ENCODE measurements around the gene CCDC71L. TPM values are rescaled to one million over a fixed set of nuclear protein-coding genes. Genes with fewer than 3 reads are reported as not detected.

CCDC71L gene
- polyA plus RNA-seq, 1 of the 3 experiments (the other 2 are of a cell fraction), result 30.0 TPM

- peaks cover 4% of the 10 kb centered on the region; the same call in 1 of the 2 replicates for H3K9me3 ChIP-seq
- no peaks in the 10 kb centered on the region for H3K27me3 ChIP-seq (ENCODE audit: insufficient read depth)
- H2AFZ ChIP-seq (ENCODE audit: low read depth), result peak overlapping the region; percentile 21; the same call in 1 of the 2 replicates
- ChIA-PET CTCF (interaction anchor here (0.6 to 5.2 kb wide), 58 partner anchors 8 to 508 kb away, joined by 3 to 54 read pairs (median 4); partner anchors contain the start of gene NAMPT), POLR2A (interaction anchor here (0.9 to 1.0 kb wide), 2 partner anchors 91 to 375 kb away, joined by 3 to 4 read pairs; partner anchors contain the start of gene NAMPT)
- H3K9ac ChIP-seq, result peak overlapping the region; percentile 89
- peak overlapping the region; percentile 71 to 100 for H3K4me3 ChIP-seq (ENCODE audit: low read depth in 2 of 2, low read length in 1 of 2)
- peak overlapping the region; percentile 86 to 98 for H3K27ac ChIP-seq (ENCODE audit: low read depth in 2 of 2, low read length in 1 of 2)
- peak; percentile 94 for DNase-seq
- H3K4me2 ChIP-seq, result peak overlapping the region; percentile 86
- no peaks in the 10 kb centered on the region for H3K9me2 ChIP-seq
- peaks cover 18 to 30% of the 10 kb centered on the region in 2 experiments for H3K36me3 ChIP-seq (replicated peaks in 1 of 2; ENCODE audit: control insufficient read depth in 1 of 2, insufficient read depth in 2 of 2, low read length in 1 of 2)
- H3F3A ChIP-seq (replicated peaks; ENCODE audit: insufficient read depth), result peaks cover 43% of the 10 kb centered on the region
- no peak for TF ChIP-seq FOSL2 (IDR thresholded peaks at IDR 0.05; ENCODE audit: borderline replicate concordance, low read depth)
- TF ChIP-seq, protein P1, sequence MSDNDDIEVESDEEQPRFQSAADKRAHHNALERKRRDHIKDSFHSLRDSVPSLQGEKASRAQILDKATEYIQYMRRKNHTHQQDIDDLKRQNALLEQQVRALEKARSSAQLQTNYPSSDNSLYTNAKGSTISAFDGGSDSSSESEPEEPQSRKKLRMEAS (IDR thresholded peaks at IDR 0.05; ENCODE audit: low read depth), result peak; percentile 10; the same call in 1 of the 2 replicates
- TF ChIP-seq TAF1 (IDR thresholded peaks at IDR 0.05; ENCODE audit: borderline replicate concordance, low read depth, low read length), result peak; percentile 52; the same call in 1 of the 2 replicates
- TF ChIP-seq, protein P2, sequence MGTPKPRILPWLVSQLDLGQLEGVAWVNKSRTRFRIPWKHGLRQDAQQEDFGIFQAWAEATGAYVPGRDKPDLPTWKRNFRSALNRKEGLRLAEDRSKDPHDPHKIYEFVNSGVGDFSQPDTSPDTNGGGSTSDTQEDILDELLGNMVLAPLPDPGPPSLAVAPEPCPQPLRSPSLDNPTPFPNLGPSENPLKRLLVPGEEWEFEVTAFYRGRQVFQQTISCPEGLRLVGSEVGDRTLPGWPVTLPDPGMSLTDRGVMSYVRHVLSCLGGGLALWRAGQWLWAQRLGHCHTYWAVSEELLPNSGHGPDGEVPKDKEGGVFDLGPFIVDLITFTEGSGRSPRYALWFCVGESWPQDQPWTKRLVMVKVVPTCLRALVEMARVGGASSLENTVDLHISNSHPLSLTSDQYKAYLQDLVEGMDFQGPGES (IDR thresholded peaks at IDR 0.05; ENCODE audit: low read depth, low read length), result no peak
- TF ChIP-seq RAD21 (IDR thresholded peaks at IDR 0.05; ENCODE audit: low read length), result peak; percentile 63
- TF ChIP-seq TCF12 (IDR thresholded peaks at IDR 0.05), result no peak
- peak; percentile 14 for TF ChIP-seq CHD2 (IDR thresholded peaks at IDR 0.05; ENCODE audit: low read length, partially characterized antibody)
- peak; percentile 88 for TF ChIP-seq CTCF (IDR thresholded peaks at IDR 0.05)
- TF ChIP-seq, protein P3, sequence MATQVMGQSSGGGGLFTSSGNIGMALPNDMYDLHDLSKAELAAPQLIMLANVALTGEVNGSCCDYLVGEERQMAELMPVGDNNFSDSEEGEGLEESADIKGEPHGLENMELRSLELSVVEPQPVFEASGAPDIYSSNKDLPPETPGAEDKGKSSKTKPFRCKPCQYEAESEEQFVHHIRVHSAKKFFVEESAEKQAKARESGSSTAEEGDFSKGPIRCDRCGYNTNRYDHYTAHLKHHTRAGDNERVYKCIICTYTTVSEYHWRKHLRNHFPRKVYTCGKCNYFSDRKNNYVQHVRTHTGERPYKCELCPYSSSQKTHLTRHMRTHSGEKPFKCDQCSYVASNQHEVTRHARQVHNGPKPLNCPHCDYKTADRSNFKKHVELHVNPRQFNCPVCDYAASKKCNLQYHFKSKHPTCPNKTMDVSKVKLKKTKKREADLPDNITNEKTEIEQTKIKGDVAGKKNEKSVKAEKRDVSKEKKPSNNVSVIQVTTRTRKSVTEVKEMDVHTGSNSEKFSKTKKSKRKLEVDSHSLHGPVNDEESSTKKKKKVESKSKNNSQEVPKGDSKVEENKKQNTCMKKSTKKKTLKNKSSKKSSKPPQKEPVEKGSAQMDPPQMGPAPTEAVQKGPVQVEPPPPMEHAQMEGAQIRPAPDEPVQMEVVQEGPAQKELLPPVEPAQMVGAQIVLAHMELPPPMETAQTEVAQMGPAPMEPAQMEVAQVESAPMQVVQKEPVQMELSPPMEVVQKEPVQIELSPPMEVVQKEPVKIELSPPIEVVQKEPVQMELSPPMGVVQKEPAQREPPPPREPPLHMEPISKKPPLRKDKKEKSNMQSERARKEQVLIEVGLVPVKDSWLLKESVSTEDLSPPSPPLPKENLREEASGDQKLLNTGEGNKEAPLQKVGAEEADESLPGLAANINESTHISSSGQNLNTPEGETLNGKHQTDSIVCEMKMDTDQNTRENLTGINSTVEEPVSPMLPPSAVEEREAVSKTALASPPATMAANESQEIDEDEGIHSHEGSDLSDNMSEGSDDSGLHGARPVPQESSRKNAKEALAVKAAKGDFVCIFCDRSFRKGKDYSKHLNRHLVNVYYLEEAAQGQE (IDR thresholded peaks at IDR 0.05; ENCODE audit: low read depth, low read length), result peak; percentile 38; the same call in 1 of the 2 replicates
- TF ChIP-seq NFIC (IDR thresholded peaks at IDR 0.05; ENCODE audit: borderline replicate concordance), result no peak
- TF ChIP-seq SIN3A (IDR thresholded peaks at IDR 0.05; ENCODE audit: borderline replicate concordance, low read depth, low read length), result peak; percentile 87
- TF ChIP-seq MEF2A (IDR thresholded peaks at IDR 0.05; ENCODE audit: borderline replicate concordance, low read depth), result no peak
- no peak for TF ChIP-seq ZBTB33 (IDR thresholded peaks at IDR 0.05; ENCODE audit: borderline replicate concordance, low read depth)
- TF ChIP-seq SMC3 (IDR thresholded peaks at IDR 0.05; ENCODE audit: low read depth, low read length), result peak; percentile 69
- 0 out of 2 replicates have a peak, but pooled peaks have one; percentile 20 for TF ChIP-seq USF1 (IDR thresholded peaks at IDR 0.05; ENCODE audit: borderline replicate concordance, low read depth)
- TF ChIP-seq EP300 (IDR thresholded peaks at IDR 0.05; ENCODE audit: borderline replicate concordance in 1 of 2, low read depth in 1 of 2, low read length in 1 of 2), result peak in 1 of 2 experiments; percentile 5; a peak in 1 of 4 replicates
- TF ChIP-seq POLR2AphosphoS5 (IDR thresholded peaks at IDR 0.05; ENCODE audit: low read depth, low read length), result peak; percentile 58; the same call in 1 of the 2 replicates
- no peak; the same call in 1 of the 2 replicates for TF ChIP-seq RXRA (IDR thresholded peaks at IDR 0.05; ENCODE audit: borderline replicate concordance, low read depth)
- TF ChIP-seq ELF1 (IDR thresholded peaks at IDR 0.05), result peak; percentile 48; the same call in 1 of the 2 replicates
- H4K20me1 ChIP-seq (ENCODE audit: insufficient read depth), result peaks cover 9% of the 10 kb centered on the region; the same call in 1 of the 2 replicates
- H3K79me2 ChIP-seq (ENCODE audit: insufficient read depth), result peaks cover 40% of the 10 kb centered on the region
- peaks cover 9 to 20% of the 10 kb centered on the region in 2 experiments; a peak in 3 of 4 replicates for H3K4me1 ChIP-seq (ENCODE audit: control insufficient read depth in 1 of 2, insufficient read depth in 2 of 2, low read depth in 1 of 2, low read length in 1 of 2)
- under 1% methylated on average over 30 of the region's 101 CpGs for WGBS (ENCODE audit: low lambda C conversion rate)
Observed at GRCh38 chr7:106659963-106660861, 746 bp downstream of the CCDC71L start.
